Kidney tubule cell (primary cell): ENCODE measurements around the gene AZU1.
"Not testable (repeated sequence)": the region's sequence is repeated elsewhere in the genome, so short reads cannot be mapped to it uniquely, and the experiment has no call there.

Experiments used
- DNase-seq: peaks from one replicate; pipeline ENCODE4 v3.0.0-alpha.2; 2018; ENCODE audit warnings: low spot score

AZU1 gene

GRCh38 chr19:831407-832369, 4.1 kb downstream of the AZU1 start:
- no peak for DNase-seq

- DNase-seq: no peak
Observed at GRCh38 chr19:834216-834615, 6.6 kb downstream of the AZU1 start.

DNA sequence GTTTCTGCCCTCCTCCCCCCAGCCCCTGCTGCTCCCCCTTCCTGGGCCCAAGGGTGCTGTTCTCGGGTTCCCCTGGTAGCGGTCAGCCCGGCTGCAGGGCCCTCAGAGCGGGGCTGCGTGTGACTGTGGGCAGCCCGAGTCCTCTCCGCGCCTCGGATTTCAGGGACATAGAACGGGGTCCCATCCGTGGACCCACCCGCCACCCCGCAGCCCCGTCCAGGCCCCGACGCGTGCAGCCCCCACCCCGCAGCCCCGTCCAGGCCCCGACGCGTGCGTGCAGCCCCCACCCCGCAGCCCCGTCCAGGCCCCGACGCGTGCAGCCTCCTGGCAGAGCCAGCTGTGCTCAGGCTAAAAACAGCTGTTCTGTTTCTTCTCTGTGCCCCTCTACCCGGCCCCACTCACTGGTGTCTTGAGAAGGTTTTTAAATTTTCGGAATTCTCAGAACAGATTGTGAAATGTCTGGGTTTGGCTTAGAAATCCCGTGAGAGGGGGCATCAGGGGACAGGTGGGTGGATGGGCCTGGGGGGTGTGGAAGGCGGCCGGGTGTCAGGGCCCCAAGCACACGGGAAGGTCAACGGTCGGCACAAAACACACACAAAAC, 7.7 kb downstream of the AZU1 start:
- DNase-seq: no peak

GRCh38 chr19:840519-841206, 13.0 kb downstream of the AZU1 start, which contains the start of gene PRTN3:
Gene PRTN3 (plus strand): TSS chr19:840999. CDS start chr19:841009, 10 bp downstream.
- no peak for DNase-seq

DNA sequence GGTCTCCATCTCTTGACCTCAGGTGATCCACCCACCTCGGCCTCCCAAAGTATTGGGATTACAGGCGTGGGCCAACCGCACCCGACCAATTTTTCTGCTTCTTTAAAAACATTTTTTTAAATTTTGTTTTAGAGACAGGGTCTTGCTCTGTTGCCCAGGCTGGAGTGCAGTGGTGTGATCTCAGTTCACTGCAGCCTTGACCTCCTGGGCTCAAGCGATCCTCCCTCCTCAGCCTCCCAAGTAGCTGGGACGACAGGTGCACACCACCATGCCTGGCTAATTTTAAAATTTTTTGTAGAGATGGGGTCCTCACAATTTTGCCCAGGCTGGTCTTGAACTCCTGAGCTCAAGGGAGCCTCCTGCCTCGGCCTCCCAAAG, 15.2 kb downstream of the AZU1 start:
- not testable (repeated sequence) for DNase-seq

- no peak for DNase-seq
Observed at GRCh38 chr19:843180-843835, 15.7 kb downstream of the AZU1 start.

- no peak for DNase-seq
Observed at GRCh38 chr19:843836-844545, 16.4 kb downstream of the AZU1 start.

- no peak for DNase-seq
Observed at GRCh38 chr19:844546-844971, 16.9 kb downstream of the AZU1 start.

GRCh38 chr19:845707-846521, 18.3 kb downstream of the AZU1 start:
- DNase-seq: no peak

DNA sequence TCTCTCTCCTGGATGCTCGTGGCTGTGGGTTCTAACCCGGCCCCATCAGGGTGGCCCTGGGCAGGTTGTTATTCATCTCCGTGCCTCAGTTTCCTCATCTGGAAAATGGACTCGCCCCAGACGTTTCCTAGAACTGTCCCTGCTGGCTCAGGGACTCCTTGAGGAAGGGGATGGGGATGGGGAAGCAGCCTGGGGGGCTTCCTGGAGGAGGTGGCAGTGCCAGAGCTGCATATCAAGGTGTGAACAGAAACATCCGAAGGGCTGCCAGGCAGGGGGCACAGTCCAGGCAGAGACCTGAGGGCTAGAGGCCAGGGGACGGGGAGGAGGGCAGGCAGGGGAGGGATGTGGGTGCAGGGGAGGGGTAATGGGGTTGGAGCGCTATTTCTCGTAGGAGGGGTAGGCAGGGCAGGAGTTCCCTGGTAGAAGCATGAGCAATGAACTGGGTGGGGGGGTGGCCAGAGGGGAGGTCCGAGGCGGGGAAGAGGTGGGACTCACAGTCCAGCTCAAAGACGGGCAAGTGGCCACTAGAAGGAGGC, 20.8 kb downstream of the AZU1 start:
- DNase-seq: no peak

- DNase-seq: not testable (repeated sequence)
Observed at GRCh38 chr19:849195-849594, 21.6 kb downstream of the AZU1 start.

- DNase-seq: peak; percentile 21
Observed at GRCh38 chr19:850221-850978, 22.8 kb downstream of the AZU1 start.

- DNase-seq: no peak
Observed at GRCh38 chr19:850979-851335, 23.3 kb downstream of the AZU1 start.

DNA sequence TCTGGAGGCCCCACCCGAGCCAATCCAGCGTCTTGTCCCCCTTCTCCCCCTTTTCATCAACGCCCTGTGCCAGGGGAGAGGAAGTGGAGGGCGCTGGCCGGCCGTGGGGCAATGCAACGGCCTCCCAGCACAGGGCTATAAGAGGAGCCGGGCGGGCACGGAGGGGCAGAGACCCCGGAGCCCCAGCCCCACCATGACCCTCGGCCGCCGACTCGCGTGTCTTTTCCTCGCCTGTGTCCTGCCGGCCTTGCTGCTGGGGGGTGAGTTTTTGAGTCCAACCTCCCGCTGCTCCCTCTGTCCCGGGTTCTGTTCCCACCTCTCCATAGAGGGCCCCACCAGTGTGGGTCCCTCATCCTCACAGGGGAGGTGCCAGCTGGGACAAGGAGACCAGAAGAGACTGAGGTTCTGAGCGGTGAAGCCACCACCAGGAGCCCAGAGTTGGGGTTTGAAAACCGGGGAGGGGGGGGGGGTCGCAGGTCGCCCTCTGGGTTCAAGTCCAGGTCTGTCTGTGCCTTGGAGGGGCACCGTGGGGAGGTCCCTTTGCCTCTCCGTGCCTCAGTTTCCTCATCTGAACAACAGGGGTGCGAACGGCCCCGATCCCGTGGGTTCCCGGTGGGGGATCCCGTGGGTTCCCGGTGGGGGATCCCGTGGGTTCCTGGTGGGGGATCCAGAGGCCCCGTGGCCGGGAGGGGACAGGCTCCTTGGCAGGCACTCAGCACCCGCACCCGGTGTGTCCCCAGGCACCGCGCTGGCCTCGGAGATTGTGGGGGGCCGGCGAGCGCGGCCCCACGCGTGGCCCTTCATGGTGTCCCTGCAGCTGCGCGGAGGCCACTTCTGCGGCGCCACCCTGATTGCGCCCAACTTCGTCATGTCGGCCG, 24.7 kb downstream of the AZU1 start, which contains the start of gene ELANE:
ELANE (plus strand) TSS at position 168 of the 878 bp plus-strand sequence; CDS start at position 194, 26 bp downstream.
- DNase-seq: no peak

DNA sequence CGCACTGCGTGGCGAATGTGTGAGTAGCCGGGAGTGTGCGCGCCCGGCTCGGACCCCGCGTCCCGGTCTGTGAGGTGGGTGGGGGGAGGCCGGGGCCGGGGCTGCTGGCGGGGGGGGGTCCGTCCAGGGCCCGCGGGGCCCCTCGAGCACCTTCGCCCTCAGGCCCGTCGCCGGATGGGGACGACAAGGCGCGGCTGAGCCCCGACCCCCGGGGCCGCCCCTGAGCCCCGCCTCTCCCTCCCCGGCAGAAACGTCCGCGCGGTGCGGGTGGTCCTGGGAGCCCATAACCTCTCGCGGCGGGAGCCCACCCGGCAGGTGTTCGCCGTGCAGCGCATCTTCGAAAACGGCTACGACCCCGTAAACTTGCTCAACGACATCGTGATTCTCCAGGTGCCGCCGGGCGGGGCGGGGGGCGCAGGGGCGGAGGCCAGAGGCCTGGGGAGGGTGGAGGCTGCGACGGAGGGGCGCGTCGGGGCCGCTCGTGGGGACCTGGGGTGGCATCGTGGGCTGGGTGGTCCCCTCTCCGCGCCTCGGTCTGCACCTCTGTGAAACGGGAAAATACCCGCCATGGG, 25.5 kb downstream of the AZU1 start:
- no peak for DNase-seq

GRCh38 chr19:853614-854220, 26.1 kb downstream of the AZU1 start:
- DNase-seq: not testable (repeated sequence)

- no peak for DNase-seq
Observed at GRCh38 chr19:854549-854948, 26.9 kb downstream of the AZU1 start.

DNA sequence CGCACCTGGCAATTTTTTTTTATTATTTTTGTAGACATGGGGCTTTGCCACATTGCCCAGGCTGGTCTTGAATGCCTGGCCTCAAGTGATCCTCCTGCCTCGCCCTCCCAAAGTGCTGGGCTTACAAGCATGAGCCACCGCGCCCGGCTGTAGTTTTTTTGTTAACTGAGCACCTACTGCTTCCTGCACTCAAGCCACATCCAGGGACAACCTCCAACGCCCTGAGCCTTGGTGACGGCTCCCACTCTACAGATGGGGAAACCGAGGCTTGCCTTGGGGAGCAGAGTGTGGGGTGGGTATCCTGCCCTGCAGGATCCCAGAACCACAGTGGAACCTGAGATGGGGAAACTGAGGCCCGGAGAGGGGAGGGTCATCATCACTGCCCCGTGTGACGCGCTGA, 27.5 kb downstream of the AZU1 start:
- DNase-seq: no peak
